GM12891 (cell line): ENCODE measurements around the gene UBQLNL.

ENCODE experiments used
- DNase-seq: peaks from one replicate; pipeline ENCODE4 v3.0.0; 2011; ENCODE audit warnings: low spot score; ENCODE audit not compliant: insufficient read length
- FAIRE-seq: peaks from 2 replicates; lab custom pipeline; 2011; peaks lifted over from hg19 to GRCh38; lab: Jason Lieb, UNC
- PAX5 ChIP-seq: IDR thresholded peaks from 2 replicates; pipeline ENCODE4 v1.6.1; 2011; ENCODE audit warnings: low read length, moderate library complexity, mild to moderate bottlenecking; ENCODE audit not compliant: insufficient read depth, severe bottlenecking
- POLR2A ChIP-seq: IDR thresholded peaks from 2 replicates; pipeline ENCODE4 v1.6.1; 2011; ENCODE audit warnings: low read depth, low read length, control low read depth
- POLR2AphosphoS5 ChIP-seq: IDR thresholded peaks from 2 replicates; pipeline ENCODE4 v1.6.1; 2011; ENCODE audit warnings: low read depth, low read length, control low read depth
- POU2F2 ChIP-seq: IDR thresholded peaks from 2 replicates; pipeline ENCODE4 v1.6.1; 2011; ENCODE audit warnings: low read depth, mild to moderate bottlenecking, control low read depth, low read length, moderate library complexity
- SPI1 ChIP-seq: IDR thresholded peaks from 2 replicates; pipeline ENCODE4 v1.6.1; 2011; ENCODE audit warnings: low read depth, low read length, control low read depth
- TAF1 ChIP-seq: IDR thresholded peaks from 2 replicates; pipeline ENCODE4 v1.6.1; 2011; ENCODE audit warnings: low read depth, low read length, control low read depth

Gene UBQLNL

DNA sequence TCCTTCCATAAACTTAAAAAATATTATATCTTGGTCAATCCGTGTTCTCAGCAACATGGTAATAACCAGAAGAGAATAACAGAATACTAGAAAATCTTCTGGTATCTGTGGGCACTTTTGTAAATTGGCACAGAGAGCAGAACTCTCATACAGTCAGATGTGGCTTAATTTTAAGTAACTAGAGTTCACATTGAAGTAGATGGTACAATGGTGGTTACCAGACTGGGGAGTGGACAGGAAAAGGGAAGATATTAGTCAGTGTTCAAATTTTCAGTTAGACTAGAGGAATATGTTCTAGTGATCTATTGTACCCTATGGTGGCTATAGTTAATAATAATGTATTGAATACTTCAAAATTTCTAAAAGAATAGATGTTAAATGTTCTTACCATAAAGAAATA is 24.9 kb upstream of the UBQLNL start:
- FAIRE-seq (no peak), DNase-seq (no peak)
- no peak for TF ChIP-seq POLR2A
- no peak for TF ChIP-seq TAF1
- no peak for TF ChIP-seq POU2F2
- no peak for TF ChIP-seq SPI1
- no peak for TF ChIP-seq POLR2AphosphoS5
- TF ChIP-seq PAX5: no peak

- TF ChIP-seq PAX5 (no peak), SPI1 (no peak), POU2F2 (no peak), POLR2A (no peak), POLR2AphosphoS5 (no peak), TAF1 (no peak)
- DNase-seq (no peak), FAIRE-seq (no peak)
Observed at GRCh38 chr11:5536482-5536881, 20.0 kb upstream of the UBQLNL start.

DNA sequence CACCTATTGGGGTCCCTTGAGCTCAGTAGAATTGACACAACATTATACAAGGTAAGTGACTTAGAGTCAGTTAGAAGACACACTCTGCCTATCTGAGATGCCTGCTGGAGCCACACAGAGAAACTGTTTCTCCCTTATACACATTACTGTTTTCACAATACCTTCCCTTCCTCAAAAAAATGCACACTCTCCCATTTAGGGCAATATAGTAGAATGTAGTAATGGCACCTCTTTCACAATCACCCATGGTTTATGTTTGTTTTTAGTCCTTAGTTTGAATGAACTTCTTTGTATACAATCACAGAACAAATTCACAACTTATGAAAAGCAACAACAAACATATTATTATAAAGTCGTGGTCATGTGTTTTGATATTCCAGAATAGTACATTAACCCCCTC is 17.5 kb upstream of the UBQLNL start:
- no peak for DNase-seq
- no peak for TF ChIP-seq SPI1
- TF ChIP-seq POLR2A: no peak
- TF ChIP-seq POLR2AphosphoS5: no peak
- no peak for TF ChIP-seq PAX5
- TF ChIP-seq TAF1: no peak
- TF ChIP-seq POU2F2: no peak
- FAIRE-seq: no peak

GRCh38 chr11:5531053-5531831 is 14.7 kb upstream of the UBQLNL start:
- TF ChIP-seq TAF1: no peak
- no peak for TF ChIP-seq POLR2AphosphoS5
- FAIRE-seq (no peak), DNase-seq (no peak)

DNA sequence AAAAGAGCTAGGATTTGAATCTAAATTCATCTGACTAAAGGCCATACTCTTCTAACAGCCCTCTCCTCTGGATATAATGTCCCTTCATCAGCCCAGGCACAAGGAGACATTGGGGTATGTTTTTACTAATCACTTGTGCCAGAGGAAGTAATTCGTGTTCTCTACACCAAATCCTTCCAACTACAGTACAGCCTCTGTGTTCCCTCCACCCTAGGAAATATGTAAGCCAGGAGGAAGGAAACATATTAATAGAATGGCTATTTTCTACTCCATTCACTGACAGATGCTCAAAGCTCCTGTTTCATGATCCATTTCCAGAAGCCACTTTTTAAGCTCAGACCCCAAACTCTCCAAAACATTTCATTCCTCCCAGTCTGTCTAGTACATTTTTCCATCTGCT is 12.0 kb upstream of the UBQLNL start:
- TF ChIP-seq POLR2A: no peak
- FAIRE-seq (no peak), DNase-seq (no peak)

DNA sequence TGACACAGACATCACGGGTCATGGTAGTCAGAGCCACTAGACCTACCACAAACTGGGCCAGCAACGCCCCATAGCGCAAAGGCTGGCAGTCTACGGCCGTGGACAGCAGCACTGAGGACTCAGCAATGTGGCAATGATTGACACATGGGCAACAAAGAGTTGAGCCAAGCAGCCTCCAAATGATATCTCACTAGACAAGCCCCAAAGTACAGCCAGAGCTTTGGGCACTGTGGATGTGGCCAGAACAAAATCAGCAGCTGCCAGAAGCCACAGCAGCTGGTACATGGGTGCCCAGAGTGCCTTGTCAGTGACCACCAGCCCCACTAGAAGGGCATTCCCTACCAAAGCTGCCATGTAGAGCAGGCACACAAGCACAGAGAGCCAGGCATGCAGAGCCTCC is 11.2 kb upstream of the UBQLNL start:
- FAIRE-seq (no peak), DNase-seq (no peak)
- no peak for TF ChIP-seq POU2F2
- TF ChIP-seq TAF1: no peak
- no peak for TF ChIP-seq PAX5
- no peak for TF ChIP-seq POLR2A
- no peak for TF ChIP-seq SPI1
- TF ChIP-seq POLR2AphosphoS5: no peak

GRCh38 chr11:5524756-5525155 is 8.3 kb upstream of the UBQLNL start:
- FAIRE-seq (no peak), DNase-seq (no peak)
- TF ChIP-seq POU2F2 (no peak), TAF1 (no peak), SPI1 (no peak), POLR2AphosphoS5 (no peak)

GRCh38 chr11:5522308-5522707 is 5.8 kb upstream of the UBQLNL start:
- no peak for FAIRE-seq
- DNase-seq: no peak
- TF ChIP-seq POU2F2 (no peak), POLR2A (no peak), PAX5 (no peak), TAF1 (no peak), SPI1 (no peak)

GRCh38 chr11:5521540-5521939 is 5.0 kb upstream of the UBQLNL start:
- DNase-seq (no peak), FAIRE-seq (no peak)
- TF ChIP-seq POLR2AphosphoS5 (no peak), TAF1 (no peak), SPI1 (no peak), POLR2A (no peak)

DNA sequence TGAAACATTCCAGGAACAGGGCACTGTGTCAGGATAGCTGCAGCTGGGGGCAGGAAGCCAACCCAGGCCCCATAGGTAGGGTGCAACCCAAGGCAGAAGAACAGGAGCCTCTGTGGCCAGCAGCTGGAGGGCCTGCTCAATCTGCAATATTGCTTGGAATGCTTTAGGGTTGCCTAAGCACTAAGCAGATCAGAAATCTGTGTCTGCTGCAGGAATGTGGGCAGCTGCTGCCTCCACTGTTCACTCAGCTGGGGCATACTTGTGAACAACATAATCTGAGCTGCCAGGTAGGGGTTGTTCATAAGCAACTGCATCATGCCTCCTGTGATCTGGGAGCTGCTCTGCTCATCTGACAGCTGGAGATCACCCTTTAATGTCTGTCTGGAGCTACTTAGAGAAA is 1.7 kb downstream of the UBQLNL start:
- DNase-seq: no peak
- no peak for FAIRE-seq

More for the DNA sequence above, 1.7 kb downstream of the UBQLNL start:
- no peak for TF ChIP-seq POU2F2
- TF ChIP-seq POLR2AphosphoS5: no peak
- TF ChIP-seq PAX5: no peak
- TF ChIP-seq SPI1: no peak
- TF ChIP-seq POLR2A: no peak
- no peak for TF ChIP-seq TAF1
